ENCODE data around the gene KCND3.

KCND3 gene

GRCh38 chr1:111737216-111738132 lies 252.0 kb downstream of the KCND3 start:
- DNase-seq = no peak

- DNase-seq = no peak
Measured at GRCh38 chr1:111736548-111737215, 252.8 kb downstream of the KCND3 start.

GRCh38 chr1:111735858-111736544 lies 253.5 kb downstream of the KCND3 start:
- DNase-seq = no peak

- no peak for DNase-seq
Measured at GRCh38 chr1:111735321-111735720, 254.1 kb downstream of the KCND3 start.

GRCh38 chr1:111734856-111735255 lies 254.6 kb downstream of the KCND3 start:
- DNase-seq = no peak

GRCh38 chr1:111734426-111734825 lies 255.0 kb downstream of the KCND3 start:
- no peak for DNase-seq

- DNase-seq = no peak
Measured at GRCh38 chr1:111733992-111734341, 255.5 kb downstream of the KCND3 start.

- DNase-seq = no peak
Measured at GRCh38 chr1:111733183-111733991, 256.1 kb downstream of the KCND3 start.

- no peak for DNase-seq
Measured at GRCh38 chr1:111732718-111733117, 256.8 kb downstream of the KCND3 start.

- no peak for DNase-seq
Measured at GRCh38 chr1:111731956-111732355, 257.5 kb downstream of the KCND3 start.

- DNase-seq = no peak
Measured at GRCh38 chr1:111730706-111731105, 258.8 kb downstream of the KCND3 start.

- no peak for DNase-seq
Measured at GRCh38 chr1:111729946-111730681, 259.4 kb downstream of the KCND3 start.

- DNase-seq = no peak
Measured at GRCh38 chr1:111729271-111729921, 260.1 kb downstream of the KCND3 start.

- DNase-seq = no peak
Measured at GRCh38 chr1:111727056-111727455, 262.4 kb downstream of the KCND3 start.

- no peak for DNase-seq
Measured at GRCh38 chr1:111725192-111725591, 264.3 kb downstream of the KCND3 start.

- no peak for DNase-seq
Measured at GRCh38 chr1:111723871-111724270, 265.6 kb downstream of the KCND3 start.

GRCh38 chr1:111723091-111723806 lies 266.2 kb downstream of the KCND3 start:
- no peak for DNase-seq

GRCh38 chr1:111720977-111721786 lies 268.3 kb downstream of the KCND3 start:
- DNase-seq = no peak
